GM19372 (cell line): ENCODE results near the gene CKAP2L.

ENCODE experiments used
- ATAC-seq: cut with Tn5 transposase; IDR thresholded peaks from one replicate; pipeline ENCODE4 v1.9.1; 2021; ENCODE audit warnings: mild to moderate bottlenecking, low read depth, moderate library complexity; ENCODE audit not compliant: unreplicated experiment

The CKAP2L gene

GRCh38 chr2:112764071-112765044 is at the start of gene CKAP2L:
TSS of gene CKAP2L (minus strand) at chr2:112764609. CDS start at chr2:112764598, 11 bp downstream.
- peak; percentile 97 for ATAC-seq

GRCh38 chr2:112813280-112813966 is 49.0 kb upstream of the CKAP2L start:
- no peak for ATAC-seq

GRCh38 chr2:112812318-112813267 is 48.2 kb upstream of the CKAP2L start:
- peak; percentile 64 for ATAC-seq

GRCh38 chr2:112811841-112812306 is 47.5 kb upstream of the CKAP2L start:
- no peak for ATAC-seq

- no peak for ATAC-seq
Measured at GRCh38 chr2:112811276-112811831, 46.9 kb upstream of the CKAP2L start.

- ATAC-seq: no peak
Measured at GRCh38 chr2:112809112-112809511, 44.7 kb upstream of the CKAP2L start.

- no peak for ATAC-seq
Measured at GRCh38 chr2:112807233-112807807, 42.9 kb upstream of the CKAP2L start.

GRCh38 chr2:112805542-112805941 is 41.1 kb upstream of the CKAP2L start:
- peak; percentile 72 for ATAC-seq

- no peak for ATAC-seq
Measured at GRCh38 chr2:112803691-112804521, 39.5 kb upstream of the CKAP2L start.

- no peak for ATAC-seq
Measured at GRCh38 chr2:112800881-112801583, 36.6 kb upstream of the CKAP2L start.

- ATAC-seq: no peak
Measured at GRCh38 chr2:112798979-112799975, 34.9 kb upstream of the CKAP2L start.

- ATAC-seq: no peak
Measured at GRCh38 chr2:112796486-112796885, 32.1 kb upstream of the CKAP2L start.

GRCh38 chr2:112795774-112796173 is 31.4 kb upstream of the CKAP2L start:
- ATAC-seq: no peak

- no peak for ATAC-seq
Measured at GRCh38 chr2:112794841-112795240, 30.4 kb upstream of the CKAP2L start.

GRCh38 chr2:112794131-112794733 is 29.8 kb upstream of the CKAP2L start:
- no peak for ATAC-seq

GRCh38 chr2:112793449-112793978 is 29.1 kb upstream of the CKAP2L start:
- no peak for ATAC-seq
